Thoracic aorta (tissue), 2 donors: ENCODE data around the gene CHSY1. TPM values are rescaled to one million over a fixed set of nuclear protein-coding genes. Genes with fewer than 3 reads are reported as not detected.
"Not testable (repeated sequence)": the region's sequence is repeated elsewhere in the genome, so short reads cannot be mapped to it uniquely, and the experiment has no call there.

Experiments used
- ATAC-seq: fragments of 150-250 bp; one replicate; pipeline ENCODE4 v1.8.0; 2017; ENCODE audit warnings: low read depth; ENCODE audit not compliant: insufficient number of reproducible peaks, low FRiP score
- DNase-seq: peaks from one replicate; pipeline ENCODE4 v3.0.0-alpha.2; 2020; ENCODE audit warnings: low spot score
- H3K27ac ChIP-seq, 2 donors: fragments of 200-600 bp; sonication (generic); 1 replicate in 1 of 2; 2 replicates in 1 of 2; pipeline ENCODE4 v1.5.1; 2016; ENCODE audit warnings: mild to moderate bottlenecking in 2 of 2, moderate library complexity in 2 of 2
- H3K27me3 ChIP-seq: fragments of 200-600 bp; sonication (generic); replicated peaks from 2 replicates; pipeline ENCODE4 v1.6.0; 2016; ENCODE audit warnings: mild to moderate bottlenecking; ENCODE audit not compliant: insufficient read depth
- H3K36me3 ChIP-seq: fragments of 200-600 bp; sonication (generic); one replicate; pipeline ENCODE4 v1.5.1; 2016
- H3K4me1 ChIP-seq, 2 donors: fragments of 200-600 bp; sonication (generic); 1 replicate in 1 of 2; 2 replicates in 1 of 2; pipeline versions ENCODE4 v1.5.1 to v1.6.0; 2016; ENCODE audit warnings: low read depth in 2 of 2, mild to moderate bottlenecking in 1 of 2; ENCODE audit not compliant: control insufficient read depth in 1 of 2
- H3K4me3 ChIP-seq: fragments of 200-600 bp; sonication (generic); 2 replicates; pipeline ENCODE4 v1.5.1; 2016; ENCODE audit warnings: mild to moderate bottlenecking
- H3K9me3 ChIP-seq: fragments of 200-600 bp; sonication (generic); 2 replicates; pipeline ENCODE4 v1.5.1; 2016
- total RNA-seq, 2 donors: library from RNA; depleted of rRNA; stranded (reverse); fragments of >200 nt; gene quantifications; one replicate each; pipeline versions ENCODE4 v1.1.0 to v1.2.3, GENCODE V29; 2016
- TF ChIP-seq, protein P1 (sequence below): fragments of 200-600 bp; sonication (generic); IDR thresholded peaks from one replicate; pipeline ENCODE4 v1.5.1; 2019; ENCODE audit warnings: antibody characterized with exemption

CHSY1 gene
- total RNA-seq, 2 donors from 2014 or later: 35.7 to 153 TPM

DNA sequence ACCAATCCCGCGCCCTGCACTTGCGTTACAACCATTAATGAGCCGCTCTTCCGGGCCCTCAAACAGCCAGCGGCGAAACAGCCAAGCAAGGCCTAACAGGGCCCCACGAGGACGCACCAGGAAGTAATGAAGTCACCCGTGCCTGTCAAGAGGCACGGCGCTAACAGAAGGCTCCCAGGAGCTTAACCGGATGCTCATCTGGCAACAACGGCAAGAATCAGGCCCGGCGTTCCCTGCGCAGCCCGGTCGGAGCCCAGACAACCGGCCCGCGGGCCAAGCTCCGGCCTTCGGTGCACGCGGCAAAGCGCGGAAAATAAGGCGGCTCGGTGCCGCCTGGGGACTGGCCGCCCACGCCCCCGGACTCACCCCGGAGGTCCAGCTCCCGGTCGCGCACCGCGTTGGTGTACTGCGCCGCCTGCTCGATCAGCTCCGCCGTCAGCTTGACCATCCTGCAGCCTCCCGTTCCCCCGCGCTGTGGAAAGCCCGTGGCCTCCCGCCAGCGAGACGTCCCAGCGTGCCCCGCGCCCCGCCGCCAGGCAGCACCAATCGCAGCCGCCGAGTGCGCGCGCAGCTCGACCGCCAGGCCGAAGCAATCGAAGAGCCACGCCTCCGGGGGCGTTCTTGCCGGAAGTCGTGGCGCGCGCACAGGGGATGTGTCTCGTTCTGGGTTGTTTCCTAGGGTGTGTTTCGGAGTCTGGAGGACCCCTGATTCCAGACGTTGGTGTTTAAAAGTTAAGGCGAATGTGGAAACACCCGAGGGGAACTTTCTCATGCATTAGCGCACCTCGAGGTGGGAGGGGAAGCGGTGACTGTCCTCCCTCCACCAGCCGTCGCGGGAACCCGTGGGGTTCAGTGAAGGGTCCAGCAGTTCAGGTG lies 43.1 kb upstream of the CHSY1 start, which contains the start of gene SNRPA1:
TSS of gene SNRPA1 (minus strand) at position 518 of the 876 bp plus-strand sequence. CDS start at position 448, 70 bp downstream.
- Histone ChIP-seq H3K4me1 (peaks cover 15 to 24% of the 10 kb centered on the region in 2 donors), H3K27me3 (no peaks in the 10 kb centered on the region), H3K27ac (peak within 1 kb of the TSS; percentile 83 to 94), H3K4me3 (peak within 1 kb of the TSS; percentile 92), H3K36me3 (no peaks in the 10 kb centered on the region), H3K9me3 (no peaks in the 10 kb centered on the region)
- ATAC-seq: peak; percentile 80
- TF ChIP-seq, protein P1, sequence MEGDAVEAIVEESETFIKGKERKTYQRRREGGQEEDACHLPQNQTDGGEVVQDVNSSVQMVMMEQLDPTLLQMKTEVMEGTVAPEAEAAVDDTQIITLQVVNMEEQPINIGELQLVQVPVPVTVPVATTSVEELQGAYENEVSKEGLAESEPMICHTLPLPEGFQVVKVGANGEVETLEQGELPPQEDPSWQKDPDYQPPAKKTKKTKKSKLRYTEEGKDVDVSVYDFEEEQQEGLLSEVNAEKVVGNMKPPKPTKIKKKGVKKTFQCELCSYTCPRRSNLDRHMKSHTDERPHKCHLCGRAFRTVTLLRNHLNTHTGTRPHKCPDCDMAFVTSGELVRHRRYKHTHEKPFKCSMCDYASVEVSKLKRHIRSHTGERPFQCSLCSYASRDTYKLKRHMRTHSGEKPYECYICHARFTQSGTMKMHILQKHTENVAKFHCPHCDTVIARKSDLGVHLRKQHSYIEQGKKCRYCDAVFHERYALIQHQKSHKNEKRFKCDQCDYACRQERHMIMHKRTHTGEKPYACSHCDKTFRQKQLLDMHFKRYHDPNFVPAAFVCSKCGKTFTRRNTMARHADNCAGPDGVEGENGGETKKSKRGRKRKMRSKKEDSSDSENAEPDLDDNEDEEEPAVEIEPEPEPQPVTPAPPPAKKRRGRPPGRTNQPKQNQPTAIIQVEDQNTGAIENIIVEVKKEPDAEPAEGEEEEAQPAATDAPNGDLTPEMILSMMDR: no peak
- DNase-seq: peak; percentile 94

DNA sequence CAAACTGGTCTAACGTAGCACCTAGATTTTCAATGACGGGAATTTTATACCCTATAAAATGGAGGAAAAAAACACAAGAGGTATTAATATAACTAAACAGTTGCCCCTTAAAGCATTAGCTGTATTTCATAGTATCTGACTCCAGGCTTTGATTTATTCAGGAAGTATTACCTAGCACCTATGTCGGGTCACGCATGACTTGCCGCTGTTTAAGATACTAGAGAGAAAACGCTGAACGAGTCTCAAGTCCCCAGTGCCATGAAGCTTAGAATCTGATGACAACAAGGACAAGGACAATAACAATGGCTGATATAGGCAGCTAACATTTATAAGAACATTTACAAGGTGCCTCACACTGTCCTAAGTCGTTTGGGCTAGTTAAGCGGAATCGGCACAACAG lies 41.3 kb upstream of the CHSY1 start:
- Histone ChIP-seq H3K27me3 (no peaks in the 10 kb centered on the region), H3K4me1 (peaks cover 15 to 24% of the 10 kb centered on the region in 2 donors), H3K4me3 (peak overlapping the region; percentile 92), H3K9me3 (no peaks in the 10 kb centered on the region), H3K36me3 (no peaks in the 10 kb centered on the region), H3K27ac (no peak overlapping the region)
- no peak for DNase-seq
- no peak for ATAC-seq
- TF ChIP-seq, protein P1: no peak

DNA sequence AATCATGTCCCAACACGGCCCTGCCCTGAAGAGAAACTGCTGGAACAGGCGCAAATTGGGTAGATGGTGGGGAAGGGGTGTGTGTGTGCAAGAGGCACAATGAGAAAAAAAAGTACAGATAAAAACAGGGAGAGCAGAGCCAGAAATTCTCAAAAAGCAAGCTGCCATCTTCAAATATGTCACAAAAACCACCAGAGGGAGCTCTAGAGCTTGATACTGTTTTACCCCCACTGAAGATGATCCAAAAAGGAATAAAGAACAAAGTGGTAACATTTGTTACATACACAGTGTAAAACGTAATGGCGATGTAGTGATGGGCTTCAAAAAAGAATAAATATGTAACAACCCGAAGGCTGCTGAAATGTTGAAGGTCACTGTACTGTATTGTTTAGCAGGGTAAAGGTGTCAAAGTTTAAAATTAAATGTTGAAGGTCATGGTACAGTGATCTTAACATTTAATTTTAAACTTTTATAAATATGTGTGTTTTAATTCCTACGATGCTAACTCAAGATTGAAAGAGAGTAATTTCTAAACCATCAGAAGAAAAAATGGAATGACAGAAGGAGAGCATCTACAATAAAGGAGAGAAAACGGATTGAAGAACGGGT lies 37.2 kb upstream of the CHSY1 start:
- TF ChIP-seq, protein P1: peak; percentile 43
- no peaks in the 10 kb centered on the region for H3K27me3 ChIP-seq
- no peaks in the 10 kb centered on the region for H3K9me3 ChIP-seq
- DNase-seq (no peak), ATAC-seq (no peak)
- H3K27ac ChIP-seq: no peak overlapping the region
- no peak overlapping the region for H3K4me3 ChIP-seq
- H3K36me3 ChIP-seq: peaks cover 21% of the 10 kb centered on the region
- peaks cover 10 to 17% of the 10 kb centered on the region in 2 donors for H3K4me1 ChIP-seq

DNA sequence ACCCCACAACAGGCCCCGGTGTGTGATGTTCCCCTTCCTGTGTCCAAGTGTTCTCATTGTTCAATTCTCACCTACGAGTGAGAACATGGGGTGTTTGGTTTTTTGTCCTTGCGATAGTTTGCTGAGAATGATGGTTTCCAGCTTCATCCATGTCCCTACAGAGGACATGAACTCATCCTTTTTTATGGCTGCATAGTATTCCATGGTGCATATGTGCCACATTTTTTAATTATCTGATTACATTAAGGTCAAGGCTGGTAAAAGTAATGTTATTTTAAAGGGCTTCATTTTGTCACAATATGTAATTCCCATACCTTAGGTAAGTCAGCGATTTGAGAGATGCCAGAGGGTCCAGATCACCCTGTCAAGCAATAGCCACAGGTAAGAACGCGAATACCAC lies 35.5 kb upstream of the CHSY1 start:
- peaks cover 37% of the 10 kb centered on the region for H3K36me3 ChIP-seq
- not testable (repeated sequence) for H3K4me1 ChIP-seq, ATAC-seq, H3K27me3 ChIP-seq, H3K9me3 ChIP-seq, DNase-seq, H3K4me3 ChIP-seq, H3K27ac ChIP-seq

DNA sequence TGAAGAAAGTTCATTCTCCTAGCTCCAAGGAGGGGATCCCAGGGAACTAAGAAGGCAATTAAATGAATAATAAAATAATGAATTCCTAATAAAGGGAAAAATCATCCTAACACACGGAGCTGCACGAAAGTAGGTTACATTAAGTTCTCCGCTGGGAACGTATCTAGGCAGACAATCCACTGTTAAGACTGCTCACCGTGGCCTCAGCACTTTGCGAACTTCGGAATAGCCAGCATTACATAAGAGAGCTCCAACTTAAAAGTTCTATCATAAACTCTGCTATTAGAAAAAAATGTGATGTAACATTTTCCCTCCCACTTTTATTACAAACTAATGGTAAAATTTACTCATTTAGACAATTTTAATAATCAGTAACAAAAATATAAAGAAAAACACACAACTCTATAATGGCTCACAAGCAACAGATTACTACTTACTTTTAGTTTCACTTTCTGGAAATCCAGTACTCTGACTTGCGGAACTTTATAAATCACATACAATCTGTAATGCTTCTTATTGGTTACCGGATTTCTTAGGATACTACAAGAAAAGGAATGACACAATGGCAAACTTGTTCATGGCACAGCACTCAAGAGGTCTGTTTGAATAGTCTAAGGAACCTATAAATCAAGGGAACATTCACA lies 34.7 kb upstream of the CHSY1 start:
- DNase-seq: no peak
- TF ChIP-seq, protein P1: no peak
- Histone ChIP-seq H3K27me3 (no peaks in the 10 kb centered on the region), H3K4me3 (no peak overlapping the region), H3K27ac (no peak overlapping the region), H3K4me1 (peaks cover 0 to 2% of the 10 kb centered on the region in 2 donors), H3K9me3 (no peaks in the 10 kb centered on the region), H3K36me3 (peaks cover 38% of the 10 kb centered on the region)
- ATAC-seq: no peak
